HepG2 (cell line): ENCODE data around the gene CDK8. TPM values are rescaled to one million over a fixed set of nuclear protein-coding genes. Genes with fewer than 3 reads are reported as not detected.

ENCODE experiments used
- ATAC-seq: fragments of 200-7000 bp; cut with Tn5 transposase; 3 replicates; pipeline ENCODE4 v1.9.1; 2020; ENCODE audit warnings: mild to moderate bottlenecking, moderate library complexity
- BruUV-seq: library from RNA; stranded (reverse); fragments of 400-500 nt; replicated peaks from 2 replicates; lab custom pipeline; 2021; lab: Mats Ljungman, UMichigan
- CTCF ChIA-PET: fragments of 300-600 bp; formaldehyde crosslinking; extraction: SDS; loops from one replicate; lab custom pipeline; 2021; ENCODE audit warnings: low total read pairs, inconsistent platforms, low intra/inter-chr PET ratio; lab: Yijun Ruan, JAX
- POLR2A ChIA-PET: fragments of 350-600 bp; sonication (Branson Sonifier 250); formaldehyde crosslinking; loops from one replicate; lab custom pipeline; 2020; ENCODE audit warnings: antibody characterized with exemption, inconsistent platforms; lab: Yijun Ruan, JAX
- DNase-seq: peaks from one replicate; pipeline ENCODE4 v3.0.0-alpha.2; 2015; ENCODE audit warnings: low spot score
- FAIRE-seq: peaks from 3 replicates; lab custom pipeline; 2011; peaks lifted over from hg19 to GRCh38; lab: Jason Lieb, UNC
- H2AFZ ChIP-seq: one replicate; pipeline ENCODE4 v1.6.1; 2011; ENCODE audit warnings: low read length, inconsistent platforms
- H3K27ac ChIP-seq: fragments of 300-600 bp; 3 replicates; pipeline ENCODE4 v1.8.0; 2011; ENCODE audit warnings: mixed run types, mild to moderate bottlenecking, mixed read lengths, low read length, inconsistent platforms; ENCODE audit not compliant: insufficient read depth; ENCODE audit errors: extremely low read length
- H3K27me3 ChIP-seq, 2 experiments: fragments of 200-600 bp in 1 of 2; 2 replicates in 1 of 2; 3 replicates in 1 of 2; pipeline versions ENCODE4 v1.6.0 to v1.8.0; 2011; ENCODE audit warnings: low read length in 2 of 2, mild to moderate bottlenecking in 2 of 2, moderate library complexity in 2 of 2, inconsistent platforms in 1 of 2; ENCODE audit not compliant: insufficient read depth in 2 of 2, control insufficient read depth in 1 of 2
- H3K36me3 ChIP-seq, 2 experiments: fragments of 200-600 bp in 1 of 2; replicated peaks in 1 of 2; 2 replicates in 1 of 2; 3 replicates in 1 of 2; pipeline versions ENCODE4 v1.5.1 to v1.8.0; 2011; ENCODE audit warnings: low read length in 2 of 2, inconsistent platforms in 1 of 2; ENCODE audit not compliant: insufficient read depth in 2 of 2, control insufficient read depth in 1 of 2
- H3K4me1 ChIP-seq: 2 replicates; pipeline ENCODE4 v1.5.1; 2012; ENCODE audit warnings: low read length, inconsistent platforms; ENCODE audit not compliant: insufficient read depth
- H3K4me2 ChIP-seq: 2 replicates; pipeline ENCODE4 v1.6.0; 2011; ENCODE audit warnings: low read depth, low read length, inconsistent platforms
- H3K4me3 ChIP-seq, 3 experiments: fragments of 200-600 bp in 1 of 3; sonication (generic), shearing (Covaris generic) in 1 of 3; replicated peaks in 1 of 3; 2 replicates each; pipeline ENCODE4 v1.5.1; 2011 to 2016; ENCODE audit warnings: low read length in 3 of 3, inconsistent platforms in 2 of 3, low read depth in 2 of 3, mild to moderate bottlenecking in 2 of 3, control low read depth in 1 of 3, mixed read lengths in 1 of 3; ENCODE audit not compliant: insufficient read depth in 1 of 3
- H3K79me2 ChIP-seq: one replicate; pipeline ENCODE4 v1.6.1; 2011; ENCODE audit warnings: low read length, inconsistent platforms; ENCODE audit not compliant: insufficient read depth
- H3K9ac ChIP-seq: 2 replicates; pipeline ENCODE4 v1.6.0; 2011; ENCODE audit warnings: mild to moderate bottlenecking, low read depth, low read length, inconsistent platforms; ENCODE audit not compliant: insufficient read depth
- H3K9me3 ChIP-seq: 2 replicates; pipeline ENCODE4 v1.5.1; 2012; ENCODE audit warnings: mild to moderate bottlenecking, low read length
- H4K20me1 ChIP-seq: 2 replicates; pipeline ENCODE4 v1.6.0; 2011; ENCODE audit warnings: inconsistent platforms, mild to moderate bottlenecking, low read length, moderate library complexity; ENCODE audit not compliant: insufficient read depth
- AFF4 ChIP-seq: sonication (generic); formaldehyde crosslinking; IDR thresholded peaks from 2 replicates; pipeline ENCODE4 v1.4.0; 2020; ENCODE audit warnings: missing genetic modification reagents
- LCORL ChIP-seq, 2 experiments: fragments of 450-650 bp in 1 of 2; sonication (generic) in 1 of 2; formaldehyde crosslinking in 1 of 2; IDR thresholded peaks; 2 replicates each; pipeline versions ENCODE4 v1.5.0 to v1.6.1; 2017 to 2020; ENCODE audit warnings: antibody characterized with exemption in 1 of 2, missing genetic modification reagents in 1 of 2
- ZFP91 ChIP-seq: sonication (generic); formaldehyde crosslinking; IDR thresholded peaks from 2 replicates; pipeline ENCODE4 v1.9.0; 2022; ENCODE audit warnings: missing genetic modification reagents, mild to moderate bottlenecking, borderline replicate concordance
- ZNF383 ChIP-seq: sonication (generic); formaldehyde crosslinking; IDR thresholded peaks from 2 replicates; pipeline ENCODE4 v1.4.0; 2020; ENCODE audit warnings: missing genetic modification reagents, mild to moderate bottlenecking, borderline replicate concordance
- WGBS: methylation state at CpG from one replicate; pipeline ENCODE4 v1.1.6; 2017; ENCODE audit warnings: low lambda C conversion rate; 5-methylcytosine and 5-hydroxymethylcytosine counted together
- in situ Hi-C: cut with HindIII; loops from 2 replicates; pipeline ENCODE4 v1.10.0; 2017; ENCODE audit warnings: low pct_unique_long_range_greater_than_20kb; ENCODE audit not compliant: extremely low pct_ligation_motif_present
- intact Hi-C: fragments of 100-400 bp; cut with micrococcal nuclease; formaldehyde crosslinking; loops from one replicate; pipeline ENCODE4 v1.10.0; 2022; ENCODE audit not compliant: unreplicated experiment
- polyA plus RNA-seq, 8 experiments: library from polyadenylated mRNA; depleted of rRNA in 3 of 8; stranded (reverse) in 7 of 8; unstranded in 1 of 8; fragments of >200 nt; fragmentation: Illumina TruSeq in 4 of 8; extraction: Trizol in 4 of 8; gene quantifications; 2 replicates each; pipeline versions ENCODE4 v1.2.1 to v1.2.3, GENCODE V29; 2011 to 2016; ENCODE audit warnings: low read depth in 4 of 8, missing spikeins in 1 of 8, mixed read lengths in 1 of 8; ENCODE audit not compliant: insufficient read depth in 1 of 8
- total RNA-seq, 5 experiments: library from RNA; depleted of rRNA; stranded (reverse); fragments of >200 nt; fragmentation: Illumina TruSeq; extraction: Trizol; gene quantifications; 2 replicates each; pipeline ENCODE4 v1.2.3, GENCODE V29; 2016; ENCODE audit warnings: low read depth in 1 of 5

CDK8 gene
- total and polyA plus RNA-seq, 2 of the 13 experiments (the other 11 are each of a cell fraction or from before 2014, with no cell fraction given), result 15.8 to 16.4 TPM

- Histone ChIP-seq H4K20me1 (peaks cover 5% of the 10 kb centered on the region; the same call in 1 of the 2 replicates), H3K36me3 (no peaks in the 10 kb centered on the region), H3K4me3 (no peak overlapping the region), H3K4me2 (no peak overlapping the region), H3K9ac (no peak overlapping the region), H3K27me3 (no peaks in the 10 kb centered on the region), H3K4me1 (peaks cover 15% of the 10 kb centered on the region), H3K79me2 (peaks cover 94% of the 10 kb centered on the region), H3K9me3 (no peaks in the 10 kb centered on the region), H2AFZ (no peak overlapping the region), H3K27ac (no peak overlapping the region)
- in situ Hi-C loops (no loop called here), intact Hi-C loops (no loop called here)
- peak; percentile 96 for TF ChIP-seq LCORL (IDR thresholded peaks at IDR 0.05)
- TF ChIP-seq LCORL (CRISPR knock-in tag; IDR thresholded peaks at IDR 0.05), result no peak
- no peak for TF ChIP-seq ZFP91 (CRISPR knock-in tag)
- no peak for TF ChIP-seq AFF4
- no peak for TF ChIP-seq ZNF383 (CRISPR knock-in tag)
- BruUV-seq, result no TSS peak
- POLR2A ChIA-PET, result no interaction called here
- FAIRE-seq (no peak), ATAC-seq (no peak), DNase-seq (no peak)
- 98% methylated on average over 2 of the region's 2 CpGs for WGBS
- CTCF ChIA-PET, result no interaction called here
Observed at GRCh38 chr13:26262156-26262555, 8.2 kb downstream of the CDK8 start.
